GM18951 (cell line): Measurements from ENCODE around the gene RIN3.

Source experiments
- POLR2A ChIP-seq: IDR thresholded peaks from 4 replicates; pipeline ENCODE4 v1.6.1; 2011; ENCODE audit warnings: mild to moderate bottlenecking; ENCODE audit not compliant: insufficient read length, insufficient read depth; ENCODE audit errors: extremely low read depth
- in situ Hi-C: fragments of 300-500 bp; cut with MboI; formaldehyde crosslinking; loops from one replicate; pipeline ENCODE4 v1.12.0; 2022; ENCODE audit warnings: low sequenced_read_pairs, mixed read lengths, inconsistent platforms; ENCODE audit not compliant: unreplicated experiment

RIN3 gene

DNA sequence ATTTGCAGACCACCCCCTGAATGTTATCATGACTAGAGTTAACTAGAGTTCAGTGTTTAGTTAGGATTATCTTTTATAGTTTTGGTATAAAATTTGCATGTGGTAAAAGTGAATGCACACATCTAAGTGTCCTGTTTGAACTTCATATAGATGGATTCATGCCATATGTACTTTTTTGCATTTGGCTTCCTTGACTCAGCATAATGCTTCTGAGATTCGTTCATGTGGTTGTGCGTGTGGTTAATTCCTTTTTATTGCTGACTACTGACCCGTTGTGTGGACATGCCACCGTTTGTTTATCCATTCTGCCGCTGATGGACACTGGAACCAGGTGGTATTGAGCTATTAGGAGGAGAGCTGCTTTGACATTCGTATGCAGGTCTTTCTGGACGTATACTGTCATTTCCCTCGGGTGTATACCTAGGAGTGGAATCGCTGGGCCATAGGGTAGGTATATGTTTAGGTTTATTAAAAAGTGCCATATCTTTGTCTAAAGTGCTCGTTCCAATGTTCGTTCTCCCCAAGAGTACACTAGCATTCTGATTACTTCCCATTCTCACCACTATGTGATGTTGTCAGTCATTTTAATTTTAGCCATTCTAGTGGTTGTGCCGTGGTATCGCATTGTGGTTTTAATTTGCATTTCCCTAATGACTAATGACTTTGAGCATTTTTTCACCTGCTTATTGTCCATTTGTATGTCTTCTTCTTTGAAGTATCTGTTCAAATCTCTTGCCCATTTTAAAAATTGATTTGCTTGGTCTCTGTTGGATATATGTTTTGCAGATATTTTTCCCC lies 37.7 kb downstream of the RIN3 start:
- TF ChIP-seq POLR2A: no peak
- in situ Hi-C loops: no loop called here

DNA sequence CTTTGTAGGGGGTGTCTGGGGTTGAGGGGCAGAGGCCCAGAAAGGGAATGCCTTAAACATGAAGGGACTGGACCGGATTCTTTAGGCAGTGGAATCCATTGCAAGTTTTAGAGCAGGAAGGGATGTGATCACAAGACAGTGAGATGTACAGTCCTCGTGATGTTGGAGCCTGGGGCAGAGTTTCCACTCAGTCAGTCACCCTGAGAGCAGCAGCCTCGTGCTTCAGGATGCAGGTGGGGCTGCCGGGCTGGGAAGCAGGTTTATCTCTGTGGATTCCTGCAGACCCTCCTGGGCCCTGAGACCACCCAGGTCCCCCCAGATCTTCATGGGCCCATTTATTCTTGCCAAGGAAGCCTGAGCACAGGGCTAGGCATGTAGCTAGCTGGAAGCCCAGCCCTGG lies 38.5 kb downstream of the RIN3 start:
- in situ Hi-C loops: no loop called here
- TF ChIP-seq POLR2A: no peak

DNA sequence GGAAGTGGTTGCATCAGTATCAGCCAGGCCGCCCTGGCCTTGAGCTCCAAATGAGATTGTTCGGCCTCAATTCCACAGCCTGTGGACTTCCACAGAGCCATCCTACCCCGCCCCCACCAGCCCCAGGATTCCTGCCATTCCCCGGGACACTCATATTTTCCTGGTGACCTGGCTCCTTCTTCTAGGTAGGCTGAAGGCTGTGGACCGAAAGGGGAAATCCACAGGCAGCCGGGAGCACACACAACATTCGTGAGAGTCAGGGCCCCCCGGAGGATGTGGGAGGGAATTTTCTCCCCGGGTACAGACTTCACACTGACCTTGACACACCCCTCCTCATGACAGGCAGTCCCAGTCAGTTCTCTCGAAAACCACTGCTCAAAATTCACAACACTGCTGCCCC lies 39.9 kb downstream of the RIN3 start:
- no peak for TF ChIP-seq POLR2A
- in situ Hi-C loops: no loop called here

DNA sequence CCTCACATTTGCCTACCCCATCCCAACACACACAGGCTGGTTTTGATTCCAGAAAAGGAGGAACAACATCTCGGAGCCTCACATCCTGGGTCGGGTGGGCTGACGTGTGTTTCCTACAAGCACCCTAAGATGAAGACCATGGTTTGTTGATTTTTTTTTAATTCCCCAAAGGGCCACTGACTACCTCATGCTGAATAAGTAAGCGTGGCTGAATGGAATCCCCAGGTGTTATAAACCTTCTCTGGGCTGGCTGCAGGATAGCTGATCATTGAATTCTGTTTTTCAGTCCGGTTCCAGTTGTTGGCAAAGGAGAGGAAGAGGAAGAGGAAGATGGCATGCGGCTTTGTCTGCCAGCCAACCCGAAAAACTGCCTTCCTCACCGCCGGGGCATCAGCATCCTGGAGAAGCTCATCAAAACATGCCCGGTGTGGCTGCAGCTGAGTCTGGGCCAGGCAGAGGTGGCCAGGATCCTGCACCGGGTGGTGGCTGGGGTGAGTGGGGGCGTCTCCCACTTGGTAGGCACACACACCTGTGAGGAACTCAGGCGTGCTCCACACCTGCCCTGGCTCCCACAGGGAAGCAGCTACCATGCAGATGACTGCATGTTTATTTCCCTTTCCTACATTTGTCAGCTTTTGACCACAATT lies 42.0 kb downstream of the RIN3 start:
- in situ Hi-C loops: no loop called here
- TF ChIP-seq POLR2A: no peak

DNA sequence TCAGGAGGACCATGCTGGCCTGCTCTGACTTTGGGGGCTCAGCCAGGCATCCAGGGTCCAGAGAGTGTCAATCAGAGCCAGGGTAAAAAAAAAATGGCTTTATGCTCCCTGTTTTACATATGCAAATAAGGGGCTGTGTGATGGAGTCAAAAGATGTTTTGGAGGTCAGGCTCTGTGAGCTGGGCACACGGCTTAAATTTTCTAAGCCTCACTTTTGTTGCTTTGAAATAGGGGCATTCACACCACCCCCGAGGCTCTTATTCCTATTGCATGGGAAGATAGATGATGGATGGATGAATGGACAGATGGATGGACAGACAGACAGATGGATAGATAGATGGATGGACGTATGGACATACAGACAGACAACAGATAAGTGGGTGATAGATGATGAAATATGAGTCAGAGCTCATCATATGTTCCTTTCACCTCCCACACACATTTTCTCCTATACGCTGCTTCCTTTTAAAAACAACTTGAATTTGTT lies 42.7 kb downstream of the RIN3 start:
- in situ Hi-C loops: no loop called here

DNA sequence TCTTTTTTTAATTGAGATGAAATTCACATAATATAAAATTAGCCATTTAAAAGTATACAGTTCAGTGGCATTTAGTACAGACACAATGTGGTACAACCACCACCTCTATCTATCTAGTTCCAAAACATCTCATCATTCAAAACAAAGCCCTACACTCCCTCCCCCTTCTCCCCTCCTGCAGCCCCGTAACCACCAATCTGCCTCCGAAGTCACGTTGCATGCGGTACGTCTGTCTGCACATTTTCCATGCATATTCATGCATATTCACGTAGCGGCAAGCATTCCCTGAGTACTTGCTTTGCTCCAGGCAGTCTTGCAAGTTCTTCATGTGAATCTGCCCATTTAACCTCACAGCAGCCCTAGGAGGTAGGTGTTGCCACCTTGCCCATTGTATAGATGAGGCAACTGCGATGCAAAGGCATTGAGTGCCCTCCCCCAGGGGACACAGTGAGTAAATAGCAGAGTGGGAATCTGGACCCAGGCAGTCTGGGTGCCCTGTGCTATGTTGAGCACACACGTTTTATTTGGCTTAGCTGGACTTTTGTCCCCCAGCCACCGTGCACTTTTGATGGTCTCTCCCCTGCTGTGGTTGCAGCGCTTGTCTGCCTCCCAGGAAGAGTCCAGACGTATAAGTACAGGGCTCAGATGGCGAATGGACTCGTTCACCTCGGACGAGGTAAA lies 43.4 kb downstream of the RIN3 start:
- in situ Hi-C loops: no loop called here
- TF ChIP-seq POLR2A: no peak

More for the DNA sequence above, 42.7 kb downstream of the RIN3 start:
- no peak for TF ChIP-seq POLR2A

DNA sequence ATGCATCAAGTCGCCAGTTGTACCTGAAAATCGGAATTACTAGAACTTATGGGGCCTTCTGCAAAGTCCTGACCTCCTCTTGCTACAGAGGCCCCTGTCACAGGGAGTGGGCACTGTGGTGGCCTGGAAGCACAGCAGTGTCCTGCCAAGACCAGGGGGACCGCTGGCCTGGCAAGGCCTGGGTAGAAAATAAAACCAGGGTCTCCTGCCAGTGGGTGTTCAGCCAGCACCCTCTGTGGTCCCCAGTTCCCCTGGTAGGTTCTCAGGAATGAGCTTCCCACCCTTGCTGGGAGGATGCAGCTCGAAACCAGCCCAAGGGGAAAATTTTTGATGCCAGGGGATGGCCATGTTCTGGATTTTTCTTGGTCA lies 43.9 kb downstream of the RIN3 start:
- TF ChIP-seq POLR2A: no peak
- in situ Hi-C loops: no loop called here

DNA sequence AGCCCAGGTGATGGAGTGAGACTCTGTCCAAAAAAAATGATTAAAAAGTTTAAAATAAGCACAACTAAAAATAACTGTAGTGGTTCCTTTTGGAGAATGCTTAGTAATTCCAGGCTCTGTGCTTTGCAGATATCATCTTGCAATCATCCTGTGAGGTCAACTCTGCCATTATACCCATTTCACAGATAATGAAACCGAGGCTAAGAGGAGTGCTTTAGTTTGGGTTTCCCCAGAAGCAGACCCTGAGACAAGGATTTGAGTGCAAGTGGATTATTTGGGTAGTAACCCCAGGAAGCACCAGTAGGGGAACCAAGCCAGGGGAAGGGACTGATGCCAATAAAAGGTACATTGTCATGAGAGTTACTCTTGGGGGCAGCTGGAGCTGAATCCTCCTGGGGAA lies 44.7 kb downstream of the RIN3 start:
- no peak for TF ChIP-seq POLR2A
- in situ Hi-C loops: no loop called here

DNA sequence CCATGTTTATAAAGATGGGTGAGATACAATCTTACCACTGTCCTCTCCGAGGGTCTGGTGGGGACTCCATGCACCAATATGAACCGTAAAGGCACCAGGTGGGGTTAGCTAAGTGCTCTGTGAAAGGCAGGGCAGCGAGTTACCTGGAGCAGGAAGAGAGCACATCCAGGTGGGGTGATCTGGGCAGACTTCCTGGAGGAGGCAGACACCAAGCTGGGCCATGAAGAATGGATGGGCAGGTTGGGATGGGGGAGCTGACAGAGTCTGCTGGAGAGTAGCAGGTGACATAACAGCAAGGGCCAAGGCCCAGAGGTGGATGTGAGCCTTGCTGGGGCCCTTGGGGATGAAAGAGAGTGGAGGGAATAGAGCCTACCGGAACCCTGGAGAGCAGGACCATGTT lies 45.9 kb downstream of the RIN3 start:
- TF ChIP-seq POLR2A: no peak
- in situ Hi-C loops: no loop called here

DNA sequence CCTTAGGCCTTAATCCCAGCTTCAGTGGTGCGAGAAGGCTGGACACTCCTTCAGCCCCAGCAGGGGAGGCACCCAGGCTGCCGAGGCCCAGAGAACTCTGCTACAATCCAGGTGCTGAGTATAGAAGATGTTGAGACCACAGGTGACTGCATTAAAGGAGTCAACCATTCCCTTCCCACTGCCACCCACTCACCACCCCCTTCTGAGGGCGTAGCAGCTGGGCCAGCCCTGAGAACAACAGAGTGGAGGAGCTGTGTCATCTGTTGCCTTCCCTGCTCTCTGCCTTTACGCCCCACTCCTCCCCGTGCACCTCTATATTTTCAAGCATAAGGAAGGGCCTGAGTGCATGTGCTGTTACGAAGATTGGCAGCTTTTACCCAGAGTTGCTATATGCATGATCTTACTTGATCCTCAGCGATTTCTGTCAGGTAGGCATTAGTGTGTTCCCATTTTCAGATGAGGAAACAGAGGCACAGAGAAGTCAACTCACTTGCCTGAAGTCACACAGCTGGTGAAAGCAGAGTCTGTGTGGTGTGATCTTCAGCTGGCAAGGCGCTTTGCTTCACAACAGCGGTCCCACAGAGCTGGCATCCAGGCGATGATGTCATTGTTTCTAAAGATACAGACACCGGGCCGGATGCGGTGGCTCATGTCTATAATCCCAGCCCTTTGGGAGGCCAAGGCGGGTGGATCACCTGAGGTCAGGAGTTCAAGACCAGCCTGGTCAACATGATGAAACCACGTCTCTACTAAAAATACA lies 46.7 kb downstream of the RIN3 start:
- no peak for TF ChIP-seq POLR2A
- in situ Hi-C loops: no loop called here

DNA sequence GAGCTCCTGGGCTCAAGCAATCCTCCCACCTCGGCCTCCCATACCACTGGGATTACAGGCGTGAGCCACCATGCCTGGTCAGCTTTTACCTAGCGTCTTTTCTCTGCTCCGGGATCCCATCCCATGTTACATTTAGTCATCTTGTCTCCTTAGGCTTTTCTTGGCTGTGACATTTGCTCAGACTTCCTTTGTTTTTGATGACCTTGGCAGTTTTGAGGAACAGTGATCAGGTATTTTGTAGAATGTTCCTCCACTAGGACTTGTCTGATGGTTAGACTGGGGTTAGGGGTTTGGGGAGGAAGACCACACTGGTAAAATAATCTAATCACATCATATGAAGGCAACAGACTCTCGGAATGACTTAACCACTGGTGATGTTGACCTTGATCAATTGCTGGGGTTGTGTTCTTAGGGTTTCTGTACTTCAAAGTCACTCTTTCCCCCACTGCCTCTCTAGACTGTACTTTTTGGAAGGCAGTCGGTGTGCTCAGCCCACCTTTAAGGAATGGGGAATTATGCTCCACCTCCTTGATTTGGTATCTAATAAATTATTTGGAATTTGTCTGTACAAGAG lies 48.4 kb downstream of the RIN3 start:
- in situ Hi-C loops: no loop called here
- no peak for TF ChIP-seq POLR2A

DNA sequence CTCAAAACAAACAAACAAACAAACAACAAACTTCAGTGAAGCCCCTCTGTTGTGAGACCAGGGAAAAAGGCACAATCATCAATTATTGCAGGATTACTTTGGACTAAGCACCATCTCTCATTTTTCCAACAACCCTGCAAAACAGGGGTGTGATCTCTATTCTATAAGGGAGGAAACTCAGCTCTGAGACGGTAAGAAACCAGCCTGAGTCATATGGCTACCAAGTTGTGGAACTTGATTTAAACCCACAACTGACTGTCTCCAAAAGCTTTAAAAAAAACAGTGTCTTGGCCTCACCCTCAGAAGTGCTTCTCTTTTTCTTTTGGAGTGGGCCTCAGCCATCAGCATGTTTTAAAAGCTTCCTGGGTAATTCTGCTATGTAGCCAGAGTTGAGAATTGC lies 49.8 kb downstream of the RIN3 start:
- in situ Hi-C loops: no loop called here
- no peak for TF ChIP-seq POLR2A
